Gastroesophageal sphincter (tissue), 3 donors: ENCODE data around the gene CDKL1.

Source experiments
- EP300 ChIP-seq: sonication (generic); formaldehyde crosslinking; IDR thresholded peaks from one replicate; pipeline ENCODE4 v1.6.1; 2017; ENCODE audit warnings: antibody characterized with exemption, mild to moderate bottlenecking
- POLR2A ChIP-seq, 2 donors: fragments of 450-650 bp; IDR thresholded peaks; one replicate each; pipeline ENCODE4 v1.6.1; 2017; ENCODE audit warnings: antibody characterized with exemption in 2 of 2, mild to moderate bottlenecking in 2 of 2, moderate library complexity in 1 of 2
- POLR2AphosphoS5 ChIP-seq: sonication (generic); formaldehyde crosslinking; IDR thresholded peaks from one replicate; pipeline ENCODE4 v1.6.1; 2017; ENCODE audit warnings: antibody characterized with exemption
- TF ChIP-seq, protein P1 (sequence below), 4 experiments: fragments of 200-600 bp in 2 of 4; fragments of 450-650 bp in 2 of 4; sonication (generic) in 1 of 4; IDR thresholded peaks; one replicate each; pipeline ENCODE4 v1.5.1; 2017 to 2019; ENCODE audit warnings: antibody characterized with exemption in 4 of 4, mild to moderate bottlenecking in 2 of 4, moderate library complexity in 2 of 4

DNA sequence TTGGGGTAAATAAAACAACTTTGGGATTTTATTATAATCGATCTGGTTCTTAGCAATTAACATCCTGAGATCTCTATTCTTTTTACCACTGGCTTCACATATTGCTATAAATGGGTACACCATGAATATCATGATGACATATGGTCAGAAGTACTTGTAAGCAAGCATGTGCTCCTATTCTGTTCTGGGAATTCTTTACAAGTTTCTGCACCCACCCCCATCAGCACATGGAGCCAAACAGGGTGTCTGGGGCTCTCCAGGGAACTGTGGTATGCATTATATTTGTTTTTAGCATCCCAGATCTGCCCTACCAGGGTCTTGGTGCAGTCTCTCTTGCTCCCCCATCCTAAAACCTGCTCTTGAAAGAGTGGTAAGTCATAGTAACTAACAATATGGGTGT is 53.2 kb downstream of the CDKL1 start:
- TF ChIP-seq POLR2AphosphoS5 (no peak), POLR2A (IDR thresholded peaks at IDR 0.05) (no peak), EP300 (no peak)
- TF ChIP-seq, protein P1, sequence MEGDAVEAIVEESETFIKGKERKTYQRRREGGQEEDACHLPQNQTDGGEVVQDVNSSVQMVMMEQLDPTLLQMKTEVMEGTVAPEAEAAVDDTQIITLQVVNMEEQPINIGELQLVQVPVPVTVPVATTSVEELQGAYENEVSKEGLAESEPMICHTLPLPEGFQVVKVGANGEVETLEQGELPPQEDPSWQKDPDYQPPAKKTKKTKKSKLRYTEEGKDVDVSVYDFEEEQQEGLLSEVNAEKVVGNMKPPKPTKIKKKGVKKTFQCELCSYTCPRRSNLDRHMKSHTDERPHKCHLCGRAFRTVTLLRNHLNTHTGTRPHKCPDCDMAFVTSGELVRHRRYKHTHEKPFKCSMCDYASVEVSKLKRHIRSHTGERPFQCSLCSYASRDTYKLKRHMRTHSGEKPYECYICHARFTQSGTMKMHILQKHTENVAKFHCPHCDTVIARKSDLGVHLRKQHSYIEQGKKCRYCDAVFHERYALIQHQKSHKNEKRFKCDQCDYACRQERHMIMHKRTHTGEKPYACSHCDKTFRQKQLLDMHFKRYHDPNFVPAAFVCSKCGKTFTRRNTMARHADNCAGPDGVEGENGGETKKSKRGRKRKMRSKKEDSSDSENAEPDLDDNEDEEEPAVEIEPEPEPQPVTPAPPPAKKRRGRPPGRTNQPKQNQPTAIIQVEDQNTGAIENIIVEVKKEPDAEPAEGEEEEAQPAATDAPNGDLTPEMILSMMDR (IDR thresholded peaks at IDR 0.05): no peak
